Loucy (cell line): ENCODE measurements around the gene KEAP1.

Source experiments
- CTCF ChIP-seq: fragments of 200-600 bp; sonication (generic); conservative IDR thresholded peaks from 2 replicates; pipeline ENCODE4 v1.5.1; 2014; ENCODE audit warnings: mild to moderate bottlenecking, antibody characterized with exemption, low read length
- EZH2phosphoT487 ChIP-seq: fragments of 200-600 bp; IDR thresholded peaks from 2 replicates; pipeline ENCODE4 v1.6.1; 2018; ENCODE audit warnings: antibody characterized with exemption, mild to moderate bottlenecking, moderate library complexity, borderline replicate concordance

GRCh38 chr19:10500247-10500592, 2.9 kb downstream of the KEAP1 start:
- TF ChIP-seq CTCF (no peak), EZH2phosphoT487 (no peak)
